Neural progenitor cell (in vitro differentiated cells): ENCODE measurements around the gene TMEM37.

Experiments
- EZH2 ChIP-seq: fragments of 200-600 bp; sonication (generic); IDR thresholded peaks from 2 replicates; pipeline ENCODE4 v1.6.1; 2017; ENCODE audit warnings: antibody characterized with exemption, mild to moderate bottlenecking, moderate library complexity
- TF ChIP-seq, protein P1 (sequence below): fragments of 200-600 bp; sonication (generic); IDR thresholded peaks from 2 replicates; pipeline ENCODE4 v1.5.1; 2017; ENCODE audit warnings: antibody characterized with exemption, mild to moderate bottlenecking

- TF ChIP-seq, protein P1, sequence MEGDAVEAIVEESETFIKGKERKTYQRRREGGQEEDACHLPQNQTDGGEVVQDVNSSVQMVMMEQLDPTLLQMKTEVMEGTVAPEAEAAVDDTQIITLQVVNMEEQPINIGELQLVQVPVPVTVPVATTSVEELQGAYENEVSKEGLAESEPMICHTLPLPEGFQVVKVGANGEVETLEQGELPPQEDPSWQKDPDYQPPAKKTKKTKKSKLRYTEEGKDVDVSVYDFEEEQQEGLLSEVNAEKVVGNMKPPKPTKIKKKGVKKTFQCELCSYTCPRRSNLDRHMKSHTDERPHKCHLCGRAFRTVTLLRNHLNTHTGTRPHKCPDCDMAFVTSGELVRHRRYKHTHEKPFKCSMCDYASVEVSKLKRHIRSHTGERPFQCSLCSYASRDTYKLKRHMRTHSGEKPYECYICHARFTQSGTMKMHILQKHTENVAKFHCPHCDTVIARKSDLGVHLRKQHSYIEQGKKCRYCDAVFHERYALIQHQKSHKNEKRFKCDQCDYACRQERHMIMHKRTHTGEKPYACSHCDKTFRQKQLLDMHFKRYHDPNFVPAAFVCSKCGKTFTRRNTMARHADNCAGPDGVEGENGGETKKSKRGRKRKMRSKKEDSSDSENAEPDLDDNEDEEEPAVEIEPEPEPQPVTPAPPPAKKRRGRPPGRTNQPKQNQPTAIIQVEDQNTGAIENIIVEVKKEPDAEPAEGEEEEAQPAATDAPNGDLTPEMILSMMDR = no peak
- no peak for TF ChIP-seq EZH2
Measured at GRCh38 chr2:119387381-119388129, 44.1 kb upstream of the TMEM37 start.
